Keratinocyte (primary cell): ENCODE results near the gene FMNL3. TPM values are rescaled to one million over a fixed set of nuclear protein-coding genes. Genes with fewer than 3 reads are reported as not detected.

Source experiments
- DNase-seq: peaks from one replicate; pipeline ENCODE4 v3.0.0-alpha.2; 2011; ENCODE audit warnings: low read depth, missing footprints, low spot score
- FAIRE-seq: peaks from 2 replicates; lab custom pipeline; 2011; peaks lifted over from hg19 to GRCh38; lab: Jason Lieb, UNC
- H2AFZ ChIP-seq: 2 replicates; pipeline ENCODE4 v1.6.0; 2012; ENCODE audit warnings: low read length, control low read depth, inconsistent platforms; ENCODE audit not compliant: control insufficient read depth
- H3K27ac ChIP-seq: 2 replicates; pipeline ENCODE4 v1.5.1; 2011; ENCODE audit warnings: low read length; ENCODE audit not compliant: control insufficient read depth, insufficient read depth
- H3K27me3 ChIP-seq: 3 replicates; pipeline ENCODE4 v1.6.0; 2011; ENCODE audit warnings: low read length; ENCODE audit not compliant: control insufficient read depth, insufficient read depth; ENCODE audit errors: extremely low read depth
- H3K36me3 ChIP-seq, 2 experiments: 2 replicates in 1 of 2; 3 replicates in 1 of 2; pipeline ENCODE4 v1.5.1; 2011; ENCODE audit warnings: low read length in 2 of 2, mild to moderate bottlenecking in 1 of 2; ENCODE audit not compliant: control insufficient read depth in 2 of 2, insufficient read depth in 2 of 2; ENCODE audit errors: extremely low read depth in 1 of 2
- H3K4me1 ChIP-seq: 3 replicates; pipeline ENCODE4 v1.5.1; 2011; ENCODE audit warnings: low read length; ENCODE audit not compliant: control insufficient read depth, insufficient read depth; ENCODE audit errors: extremely low read depth
- H3K4me2 ChIP-seq: 3 replicates; pipeline ENCODE4 v1.6.0; 2011; ENCODE audit warnings: low read depth, low read length; ENCODE audit not compliant: control insufficient read depth, insufficient read depth; ENCODE audit errors: extremely low read depth
- H3K4me3 ChIP-seq, 3 experiments: fragments of 200-600 bp in 1 of 3; sonication (generic) in 1 of 3; 2 replicates in 2 of 3; 3 replicates in 1 of 3; pipeline ENCODE4 v1.5.1; 2011 to 2016; ENCODE audit warnings: low read length in 3 of 3, mild to moderate bottlenecking in 3 of 3, control low read depth in 2 of 3, inconsistent platforms in 1 of 3, low read depth in 1 of 3, mixed read lengths in 1 of 3, mixed run types in 1 of 3, moderate library complexity in 1 of 3; ENCODE audit not compliant: control insufficient read depth in 2 of 3, insufficient read depth in 2 of 3; ENCODE audit errors: extremely low read depth in 1 of 3
- H3K79me2 ChIP-seq: 2 replicates; pipeline ENCODE4 v1.6.0; 2012; ENCODE audit warnings: low read length; ENCODE audit not compliant: control insufficient read depth, insufficient read depth
- H3K9ac ChIP-seq: 3 replicates; pipeline ENCODE4 v1.6.0; 2011; ENCODE audit warnings: low read length; ENCODE audit not compliant: control insufficient read depth, insufficient read depth; ENCODE audit errors: extremely low read depth
- H3K9me1 ChIP-seq: 3 replicates; pipeline ENCODE4 v1.6.0; 2011; ENCODE audit warnings: low read length; ENCODE audit not compliant: control insufficient read depth, insufficient read depth; ENCODE audit errors: extremely low read depth
- H3K9me3 ChIP-seq: 2 replicates; pipeline ENCODE4 v1.5.1; 2012; ENCODE audit warnings: low read depth, low read length; ENCODE audit not compliant: control insufficient read depth
- H4K20me1 ChIP-seq: 3 replicates; pipeline ENCODE4 v1.6.0; 2011; ENCODE audit warnings: low read length; ENCODE audit not compliant: control insufficient read depth, insufficient read depth; ENCODE audit errors: extremely low read depth
- EZH2 ChIP-seq: IDR thresholded peaks from one replicate; pipeline ENCODE4 v1.6.1; 2012; ENCODE audit warnings: inconsistent platforms, mild to moderate bottlenecking, low read length, moderate library complexity
- dilution Hi-C: fragments of 300-500 bp; cut with MboI; formaldehyde crosslinking; loops from one replicate; pipeline ENCODE4 v1.7.0; 2020; ENCODE audit warnings: low sequenced_read_pairs; ENCODE audit not compliant: extremely low pct_ligation_motif_present
- polyA plus RNA-seq, 5 experiments: library from polyadenylated mRNA; depleted of rRNA in 3 of 5; stranded (reverse) in 3 of 5; stranded (forward) in 1 of 5; unstranded in 1 of 5; fragments of >200 nt; gene quantifications; 1 replicate in 1 of 5; 2 replicates in 3 of 5; 3 replicates in 1 of 5; pipeline versions ENCODE4 v1.2.1 to v1.2.3, GENCODE V29; 2011 to 2012; ENCODE audit warnings: missing spikeins in 2 of 5, low read depth in 1 of 5, low replicate concordance in 1 of 5
- TF ChIP-seq, protein P1 (sequence below), 3 experiments: IDR thresholded peaks in 1 of 3; conservative IDR thresholded peaks in 1 of 3; optimal IDR thresholded peaks in 1 of 3; 2 replicates in 2 of 3; 3 replicates in 1 of 3; pipeline versions ENCODE3 to v1.5.1; 2011; ENCODE audit warnings: low read length in 3 of 3, mild to moderate bottlenecking in 3 of 3, moderate library complexity in 2 of 3, control low read depth in 1 of 3, inconsistent platforms in 1 of 3; ENCODE audit not compliant: insufficient read depth in 2 of 3; ENCODE audit errors: extremely low read depth in 1 of 3

FMNL3 gene
- polyA plus RNA-seq, 1 donor (not counting 4 experiments of a cell fraction or from before 2014, with no cell fraction given), result 1.1 TPM

GRCh38 chr12:49748306-49748705 lies 41.1 kb upstream of the FMNL3 start:
- Histone ChIP-seq H4K20me1 (peaks cover 30% of the 10 kb centered on the region), H3K4me1 (peaks cover 41% of the 10 kb centered on the region), H3K9me3 (no peaks in the 10 kb centered on the region), H3K9ac (no peak overlapping the region), H2AFZ (no peak overlapping the region), H3K4me3 (no peak overlapping the region), H3K4me2 (no peak overlapping the region), H3K36me3 (peaks cover 5 to 31% of the 10 kb centered on the region in 2 experiments), H3K79me2 (peaks cover 99% of the 10 kb centered on the region), H3K9me1 (no peaks in the 10 kb centered on the region), H3K27ac (peak overlapping the region; percentile 37), H3K27me3 (no peaks in the 10 kb centered on the region)
- dilution Hi-C loops, result no loop called here
- FAIRE-seq (no peak), DNase-seq (no peak)
- TF ChIP-seq, protein P1, sequence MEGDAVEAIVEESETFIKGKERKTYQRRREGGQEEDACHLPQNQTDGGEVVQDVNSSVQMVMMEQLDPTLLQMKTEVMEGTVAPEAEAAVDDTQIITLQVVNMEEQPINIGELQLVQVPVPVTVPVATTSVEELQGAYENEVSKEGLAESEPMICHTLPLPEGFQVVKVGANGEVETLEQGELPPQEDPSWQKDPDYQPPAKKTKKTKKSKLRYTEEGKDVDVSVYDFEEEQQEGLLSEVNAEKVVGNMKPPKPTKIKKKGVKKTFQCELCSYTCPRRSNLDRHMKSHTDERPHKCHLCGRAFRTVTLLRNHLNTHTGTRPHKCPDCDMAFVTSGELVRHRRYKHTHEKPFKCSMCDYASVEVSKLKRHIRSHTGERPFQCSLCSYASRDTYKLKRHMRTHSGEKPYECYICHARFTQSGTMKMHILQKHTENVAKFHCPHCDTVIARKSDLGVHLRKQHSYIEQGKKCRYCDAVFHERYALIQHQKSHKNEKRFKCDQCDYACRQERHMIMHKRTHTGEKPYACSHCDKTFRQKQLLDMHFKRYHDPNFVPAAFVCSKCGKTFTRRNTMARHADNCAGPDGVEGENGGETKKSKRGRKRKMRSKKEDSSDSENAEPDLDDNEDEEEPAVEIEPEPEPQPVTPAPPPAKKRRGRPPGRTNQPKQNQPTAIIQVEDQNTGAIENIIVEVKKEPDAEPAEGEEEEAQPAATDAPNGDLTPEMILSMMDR (optimal IDR thresholded peaks at IDR 0.05 in 1 of 3, IDR thresholded peaks at IDR 0.05 in 1 of 3, conservative IDR thresholded peaks at IDR 0.05 in 1 of 3; ENCODE audit: extremely low read depth in 1 of 3, insufficient read depth in 2 of 3, low read length in 3 of 3), result no peak
- TF ChIP-seq EZH2, result no peak

GRCh38 chr12:49744363-49744885 lies 37.2 kb upstream of the FMNL3 start:
- Histone ChIP-seq H3K9me1 (no peaks in the 10 kb centered on the region), H4K20me1 (peaks cover 44% of the 10 kb centered on the region), H2AFZ (no peak overlapping the region), H3K4me3 (no peak overlapping the region), H3K36me3 (peaks cover 3 to 16% of the 10 kb centered on the region in 2 experiments), H3K4me1 (peaks cover 34% of the 10 kb centered on the region), H3K9ac (no peak overlapping the region), H3K79me2 (peaks cover 77% of the 10 kb centered on the region), H3K4me2 (peak overlapping the region; percentile 97), H3K27me3 (no peaks in the 10 kb centered on the region), H3K27ac (no peak overlapping the region), H3K9me3 (no peaks in the 10 kb centered on the region)
- DNase-seq (no peak), FAIRE-seq (no peak)
- TF ChIP-seq EZH2, result no peak
- TF ChIP-seq, protein P1 (optimal IDR thresholded peaks at IDR 0.05 in 1 of 3, IDR thresholded peaks at IDR 0.05 in 1 of 3, conservative IDR thresholded peaks at IDR 0.05 in 1 of 3; ENCODE audit: extremely low read depth in 1 of 3, insufficient read depth in 2 of 3, low read length in 3 of 3), result no peak
- dilution Hi-C loops, result no loop called here
